Aorta (tissue), 5 donors: ENCODE results near the gene SDS. TPM values are rescaled to one million over a fixed set of nuclear protein-coding genes. Genes with fewer than 3 reads are reported as not detected.

ENCODE experiments used
- ATAC-seq: fragments of 200-7000 bp; cut with Tn5 transposase; one replicate; pipeline ENCODE4 v1.9.1; 2022; ENCODE audit warnings: moderate library complexity; ENCODE audit not compliant: low FRiP score
- DNase-seq, 2 donors: peaks; one replicate each; pipeline ENCODE4 v3.0.0-alpha.2; 2020
- H3K27ac ChIP-seq, 2 donors: one replicate each; pipeline ENCODE4 v1.5.1; 2013; ENCODE audit warnings: low read length in 2 of 2, mild to moderate bottlenecking in 2 of 2, moderate library complexity in 2 of 2, control low read depth in 1 of 2, inconsistent platforms in 1 of 2, low read depth in 1 of 2
- H3K27me3 ChIP-seq, 2 donors: one replicate each; pipeline ENCODE4 v1.6.1; 2013; ENCODE audit warnings: control low read depth in 1 of 2, low read length in 1 of 2, mild to moderate bottlenecking in 1 of 2, moderate library complexity in 1 of 2; ENCODE audit not compliant: insufficient read depth in 2 of 2, control insufficient read depth in 1 of 2
- H3K36me3 ChIP-seq, 2 donors: one replicate each; pipeline ENCODE4 v1.6.1; 2013; ENCODE audit warnings: control low read depth in 1 of 2, low read length in 1 of 2, mild to moderate bottlenecking in 1 of 2; ENCODE audit not compliant: insufficient read depth in 2 of 2, control insufficient read depth in 1 of 2
- H3K4me1 ChIP-seq, 2 donors: one replicate each; pipeline ENCODE4 v1.6.1; 2013; ENCODE audit warnings: low read length in 2 of 2, control low read depth in 1 of 2, mild to moderate bottlenecking in 1 of 2, moderate library complexity in 1 of 2; ENCODE audit not compliant: insufficient read depth in 2 of 2, control insufficient read depth in 1 of 2
- H3K4me3 ChIP-seq, 2 donors: one replicate each; pipeline ENCODE4 v1.5.1; 2013; ENCODE audit warnings: low read length in 2 of 2, control low read depth in 1 of 2, mild to moderate bottlenecking in 1 of 2
- H3K9me3 ChIP-seq: one replicate; pipeline ENCODE4 v1.6.1; 2013; ENCODE audit warnings: mild to moderate bottlenecking, low read length; ENCODE audit not compliant: control insufficient read depth
- WGBS, 2 donors: extraction: QIAGEN DNeasy Blood & Tissue Kit; methylation state at CpG; one replicate each; pipeline ENCODE4 v1.1.7; 2013; 5-methylcytosine and 5-hydroxymethylcytosine counted together
- intact Hi-C, 2 donors: fragments of 100-400 bp; cut with DNase I; formaldehyde crosslinking; loops; one replicate each; pipeline versions ENCODE4 v1.14.2 to v1.15.0; 2022
- polyA plus RNA-seq, 2 donors: library from polyadenylated mRNA; stranded (reverse); fragments of 200-250 nt; gene quantifications; one replicate each; pipeline ENCODE4 v1.2.3, GENCODE V29; 2013
- total RNA-seq, 2 donors: library from RNA; stranded (reverse); fragmentation: NEBNext Ultra II Directional; extraction: Animal tissue kit (Norgen Biotek cat#: 25700); gene quantifications; one replicate each; pipeline ENCODE4 v1.2.1, GENCODE V29; 2021
- donor health status: healthy with polysubstance abuse.
- donor health status: Bipolar disorder and iron deficiency.
- donor health status: DM: no; HTN: no; CAD: no.
- donor health status: DM: no; HTN: no; CAD: no.
- donor health status: DM: yes; HTN: yes; CAD: no.

SDS gene
- total and polyA plus RNA-seq, 4 donors: 1.0 to 9.9 (median 3.1) TPM

GRCh38 chr12:113408756-113409298 lies 5.1 kb upstream of the SDS start:
- Histone ChIP-seq H3K27me3 (no peaks in the 10 kb centered on the region), H3K9me3 (no peaks in the 10 kb centered on the region), H3K4me1 (no peaks in the 10 kb centered on the region), H3K27ac (no peak overlapping the region), H3K4me3 (no peak overlapping the region), H3K36me3 (no peaks in the 10 kb centered on the region)
- 92 to 93% methylated on average over 11 of the region's 11 CpGs for whole genome bisulfite sequencing, 2 donors
- intact Hi-C loops: no loop called here
- DNase-seq: no peak
- ATAC-seq: no peak

DNA sequence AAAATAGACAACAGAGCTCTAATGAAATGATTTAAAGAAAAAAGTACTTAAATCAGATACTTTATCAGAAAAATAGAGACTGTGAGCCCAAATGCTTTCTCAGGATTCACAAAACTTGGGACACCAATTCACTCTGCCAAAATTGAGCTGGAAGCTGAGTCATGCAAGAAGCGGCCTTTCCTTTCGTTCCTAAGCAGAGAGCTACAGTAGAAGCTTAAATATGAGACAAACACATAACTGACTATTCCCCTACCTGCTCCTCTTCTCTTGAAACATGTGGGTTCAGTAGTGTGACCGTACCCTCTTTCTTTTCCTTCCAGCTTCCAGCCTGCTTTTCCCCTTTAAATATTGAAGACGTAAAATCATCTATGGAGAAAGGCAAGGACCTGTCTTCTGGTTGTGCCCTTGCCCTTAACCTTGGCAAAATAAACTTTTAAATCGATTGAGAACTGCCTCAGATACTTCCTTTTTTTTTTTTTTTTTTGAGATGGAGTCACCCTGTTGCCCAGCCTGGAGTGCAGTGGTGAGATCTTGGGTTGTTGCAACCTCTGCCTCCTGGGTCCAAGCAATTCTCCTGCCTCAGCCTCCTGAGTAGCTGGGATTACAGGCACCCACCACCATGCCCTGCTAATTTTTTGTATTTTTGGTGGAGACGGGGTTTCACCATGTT lies 4.4 kb upstream of the SDS start:
- 51 to 52% methylated on average over 6 of the region's 6 CpGs for WGBS, 2 donors
- no peaks in the 10 kb centered on the region for H3K4me1 ChIP-seq
- no peaks in the 10 kb centered on the region for H3K36me3 ChIP-seq
- no peak overlapping the region for H3K27ac ChIP-seq
- no peaks in the 10 kb centered on the region for H3K27me3 ChIP-seq
- ATAC-seq (no peak), DNase-seq (no peak)
- H3K4me3 ChIP-seq: no peak overlapping the region
- intact Hi-C loops: no loop called here
- H3K9me3 ChIP-seq: no peaks in the 10 kb centered on the region

- WGBS, 2 donors: 63 to 67% methylated on average over 3 of the region's 3 CpGs
Observed at GRCh38 chr12:113405694-113406093, 2.0 kb upstream of the SDS start.

DNA sequence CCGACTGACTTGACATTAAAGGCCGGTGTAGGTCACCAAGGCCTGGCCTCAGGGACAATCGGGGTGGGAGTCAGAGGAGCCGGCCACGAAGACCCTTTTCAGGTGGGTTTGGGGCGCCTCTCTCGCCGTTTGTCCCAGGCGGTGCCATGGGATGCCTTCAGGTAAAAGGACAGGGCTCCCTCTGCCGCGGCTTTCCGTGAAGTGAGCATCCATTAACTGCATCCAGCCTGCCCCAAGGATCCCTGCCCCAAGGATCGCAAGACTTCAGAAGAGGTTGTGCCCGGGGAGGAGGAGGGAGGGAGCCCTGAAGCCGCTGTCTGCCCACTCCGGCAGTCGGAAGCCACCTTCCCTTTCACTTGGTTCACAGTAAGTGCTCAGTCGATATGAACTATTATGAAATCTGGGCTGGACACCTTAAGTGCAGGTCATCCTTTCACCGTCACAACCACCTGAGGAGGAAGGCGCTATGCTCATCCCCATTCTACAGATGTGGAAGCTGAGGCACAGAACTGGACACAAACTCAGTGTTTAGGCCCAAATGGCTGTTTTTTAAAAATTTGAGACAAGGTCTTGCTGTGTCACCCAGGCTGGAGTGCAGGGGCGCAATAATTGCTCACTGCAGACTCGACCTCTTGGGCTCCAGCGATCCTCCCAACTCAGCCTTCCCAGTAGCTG lies 964 bp downstream of the SDS start:
- H3K27me3 ChIP-seq: no peaks in the 10 kb centered on the region
- no peak overlapping the region for H3K27ac ChIP-seq
- no peaks in the 10 kb centered on the region for H3K4me1 ChIP-seq
- no peak overlapping the region for H3K4me3 ChIP-seq
- no peak for DNase-seq
- no peak for ATAC-seq
- 93% methylated on average over 23 of the region's 23 CpGs for WGBS, 2 donors
- no peaks in the 10 kb centered on the region for H3K36me3 ChIP-seq
- no peaks in the 10 kb centered on the region for H3K9me3 ChIP-seq
- intact Hi-C loops: no loop called here

More at GRCh38 chr12:113405694-113406093, 2.0 kb upstream of the SDS start:
- Histone ChIP-seq H3K4me3 (no peak overlapping the region), H3K27me3 (no peaks in the 10 kb centered on the region), H3K27ac (no peak overlapping the region), H3K36me3 (no peaks in the 10 kb centered on the region), H3K9me3 (no peaks in the 10 kb centered on the region), H3K4me1 (no peaks in the 10 kb centered on the region)
- ATAC-seq (no peak), DNase-seq (no peak)
- intact Hi-C loops: no loop called here

DNA sequence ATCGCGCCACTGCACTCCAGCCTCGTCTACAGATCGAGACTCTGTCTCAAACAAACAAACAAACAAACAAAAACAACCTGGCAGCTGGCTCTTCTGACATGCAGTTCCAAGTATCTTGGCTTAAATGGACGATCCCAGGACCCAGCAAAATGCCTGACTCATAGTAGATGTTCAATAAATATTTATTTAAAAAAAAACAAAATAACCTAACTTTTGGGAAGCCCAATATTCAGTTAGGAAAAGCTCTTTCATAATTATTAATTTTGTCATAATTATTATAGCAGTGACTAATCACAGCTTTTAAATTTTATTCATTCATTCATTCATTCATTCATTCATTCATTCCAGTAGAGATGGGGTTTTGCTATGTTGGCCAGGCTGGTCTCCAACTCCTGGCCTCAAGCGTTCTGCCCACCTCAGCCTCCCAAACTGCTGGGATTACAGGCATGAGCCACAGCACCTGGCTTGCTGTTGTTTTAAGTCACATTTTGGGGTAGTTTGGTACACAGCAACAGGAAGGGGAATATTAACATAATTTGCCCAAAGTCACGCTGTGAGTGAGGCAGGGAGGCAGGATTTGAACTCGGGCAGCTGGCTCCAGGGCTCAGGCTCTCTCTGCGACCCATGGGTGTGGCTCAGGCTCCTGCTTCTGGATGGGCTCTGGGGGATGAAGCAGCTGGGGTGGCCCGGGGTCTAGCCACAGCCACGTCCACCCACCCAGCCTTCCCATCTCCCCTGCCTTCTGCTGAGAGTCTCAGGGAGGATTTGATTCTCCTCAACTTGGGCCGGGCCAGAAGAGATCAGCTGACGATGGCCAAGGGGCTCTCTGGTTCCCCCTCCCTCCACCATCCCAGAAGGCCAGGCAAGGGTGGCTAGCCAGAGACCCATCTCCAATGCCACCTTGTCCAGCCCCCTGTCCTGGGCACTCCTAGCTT lies 2.4 kb downstream of the SDS start:
- Histone ChIP-seq H3K9me3 (no peaks in the 10 kb centered on the region), H3K27me3 (no peaks in the 10 kb centered on the region), H3K4me1 (no peaks in the 10 kb centered on the region), H3K27ac (no peak overlapping the region), H3K4me3 (no peak overlapping the region), H3K36me3 (no peaks in the 10 kb centered on the region)
- ATAC-seq: no peak
- DNase-seq: no peak
- intact Hi-C loops: no loop called here
- 70 to 76% methylated on average over 13 of the region's 13 CpGs for WGBS, 2 donors

GRCh38 chr12:113400362-113400761 lies 3.3 kb downstream of the SDS start:
- Histone ChIP-seq H3K27ac (no peak overlapping the region), H3K36me3 (no peaks in the 10 kb centered on the region), H3K4me1 (no peaks in the 10 kb centered on the region), H3K9me3 (no peaks in the 10 kb centered on the region), H3K27me3 (no peaks in the 10 kb centered on the region), H3K4me3 (no peak overlapping the region)
- DNase-seq (no peak), ATAC-seq (no peak)
- intact Hi-C loops: no loop called here
- 87 to 88% methylated on average over 4 of the region's 4 CpGs for WGBS, 2 donors

- Histone ChIP-seq H3K36me3 (no peaks in the 10 kb centered on the region), H3K4me1 (no peaks in the 10 kb centered on the region), H3K27ac (no peak overlapping the region), H3K27me3 (no peaks in the 10 kb centered on the region), H3K4me3 (no peak overlapping the region), H3K9me3 (no peaks in the 10 kb centered on the region)
- intact Hi-C loops: no loop called here
- ATAC-seq: no peak
- DNase-seq: no peak
- 86 to 87% methylated on average over 12 of the region's 12 CpGs for WGBS, 2 donors
Observed at GRCh38 chr12:113399490-113399889, 4.2 kb downstream of the SDS start.

- WGBS, 2 donors: 80 to 87% methylated on average over 26 of the region's 26 CpGs
- intact Hi-C loops: no loop called here
- Histone ChIP-seq H3K9me3 (no peaks in the 10 kb centered on the region), H3K36me3 (no peaks in the 10 kb centered on the region), H3K4me3 (no peak overlapping the region), H3K27me3 (no peaks in the 10 kb centered on the region), H3K27ac (no peak overlapping the region), H3K4me1 (no peaks in the 10 kb centered on the region)
- DNase-seq (no peak), ATAC-seq (no peak)
Observed at GRCh38 chr12:113398346-113399290, 5.1 kb downstream of the SDS start.
